DMS79 (cell line): ENCODE data around the gene TCERG1L.
A peak's percentile ranks its signal among the peaks of the same experiment; 100 is the strongest.
"Not testable (repeated sequence)": the region's sequence is repeated elsewhere in the genome, so short reads cannot be mapped to it uniquely, and the experiment has no call there.

Experiments used
- DNase-seq: peaks from one replicate; lab custom pipeline; 2025; lab: John Stamatoyannopoulos, UW

TCERG1L gene

DNA sequence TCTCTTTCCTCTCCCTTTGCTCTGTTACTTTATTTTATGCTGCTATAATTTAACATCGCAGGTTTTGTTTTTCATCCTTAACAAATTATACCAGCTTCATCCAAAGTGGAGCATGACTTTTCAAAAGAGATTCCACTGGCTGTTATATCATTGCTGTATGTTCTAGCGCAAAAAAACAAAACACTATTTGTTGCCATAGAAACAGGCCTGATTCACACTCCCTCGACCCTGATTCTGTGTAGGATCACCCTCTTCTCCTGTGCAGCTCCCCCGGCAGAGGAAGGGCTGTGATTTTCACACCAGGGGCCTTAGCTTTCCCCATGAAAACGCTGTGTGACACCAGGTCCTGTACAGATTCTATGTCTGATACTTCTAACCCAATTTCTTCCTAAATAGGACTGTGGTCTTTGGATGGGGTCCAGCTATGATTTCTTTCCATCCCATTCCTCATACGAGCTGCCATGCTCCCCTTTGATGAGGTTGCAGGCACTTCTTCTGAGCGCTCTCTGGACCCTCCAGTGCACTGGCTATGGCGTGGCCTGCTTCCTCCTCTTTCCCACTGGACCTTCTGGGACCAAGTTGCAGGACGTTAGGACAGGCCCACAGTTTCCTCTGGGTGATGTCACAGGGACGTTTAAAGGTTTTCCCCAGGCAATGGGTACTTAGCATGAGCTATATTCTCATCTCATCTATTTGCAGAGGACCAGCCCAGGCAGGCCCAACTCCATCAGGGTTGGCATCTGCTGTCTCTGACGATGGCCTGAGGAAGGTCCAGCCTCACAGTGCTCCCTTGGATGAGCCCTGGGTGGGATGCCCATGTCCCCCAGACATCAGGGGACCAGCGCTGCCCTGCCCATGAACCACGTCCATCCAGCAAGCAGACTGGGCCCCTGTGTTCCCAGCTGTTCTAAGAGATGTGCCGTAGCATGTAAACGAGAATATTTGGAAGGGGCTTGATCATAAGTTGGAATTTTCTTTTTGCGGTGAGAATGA lies 210.8 kb downstream of the TCERG1L start:
- not testable (repeated sequence) for DNase-seq

DNA sequence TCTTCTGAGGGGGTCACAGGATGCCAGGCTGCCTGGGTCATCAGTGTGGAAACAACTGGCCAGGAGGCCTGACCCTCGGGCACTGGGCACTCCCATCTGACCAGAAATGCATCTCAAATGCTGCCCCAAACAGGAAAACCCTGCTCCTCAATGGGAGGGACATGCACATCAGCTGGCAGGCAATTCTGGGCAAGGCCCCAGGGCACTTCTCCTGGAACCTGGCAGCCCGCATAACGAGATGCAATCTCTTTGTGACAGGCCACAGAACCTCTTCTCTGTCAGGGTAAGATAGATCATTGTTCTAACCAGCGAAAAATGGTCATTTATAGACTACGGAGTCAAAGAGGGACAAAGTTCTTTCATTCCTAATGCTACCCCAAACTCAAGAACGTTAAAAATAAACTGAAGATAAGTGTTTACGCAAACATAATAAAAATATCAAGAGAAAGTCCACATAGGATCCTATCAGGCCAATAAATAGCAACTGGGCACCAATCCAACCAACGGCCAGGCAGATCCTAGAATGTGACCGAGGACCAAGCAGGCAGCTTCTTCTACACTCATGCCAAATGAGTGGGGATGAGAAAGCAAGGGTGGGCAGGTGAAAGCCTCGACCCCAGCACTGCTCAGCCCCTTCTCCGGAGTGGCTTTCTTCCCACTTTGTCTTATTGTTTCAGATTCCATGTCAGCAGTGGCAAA lies 212.3 kb downstream of the TCERG1L start:
- peak; percentile 79 for DNase-seq

DNA sequence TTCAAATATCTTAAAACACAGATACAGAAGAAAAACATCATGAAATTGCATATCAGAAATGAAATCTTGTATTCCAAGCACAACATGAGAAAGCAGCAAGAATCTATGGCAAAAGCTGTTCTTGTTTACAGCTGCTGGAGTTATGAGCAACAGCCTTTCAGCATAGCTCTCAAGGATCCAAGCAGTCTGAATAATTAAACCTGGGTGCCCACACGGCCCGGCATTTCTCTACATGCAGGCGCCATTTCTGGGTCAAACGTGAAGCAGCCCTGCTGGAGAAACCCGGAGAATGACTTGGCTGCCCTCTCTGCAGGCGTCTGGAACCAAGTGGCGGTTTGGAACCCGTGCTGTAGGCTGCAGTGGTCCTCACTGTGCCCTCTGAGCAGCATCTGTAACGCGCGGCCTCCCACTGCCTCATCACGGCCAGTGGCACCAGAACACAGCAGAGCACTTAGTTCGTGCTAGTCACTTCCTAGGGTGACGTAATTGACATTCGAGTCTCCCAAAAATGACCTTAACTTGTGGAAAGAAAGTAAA lies 213.0 kb downstream of the TCERG1L start:
- no peak for DNase-seq

DNA sequence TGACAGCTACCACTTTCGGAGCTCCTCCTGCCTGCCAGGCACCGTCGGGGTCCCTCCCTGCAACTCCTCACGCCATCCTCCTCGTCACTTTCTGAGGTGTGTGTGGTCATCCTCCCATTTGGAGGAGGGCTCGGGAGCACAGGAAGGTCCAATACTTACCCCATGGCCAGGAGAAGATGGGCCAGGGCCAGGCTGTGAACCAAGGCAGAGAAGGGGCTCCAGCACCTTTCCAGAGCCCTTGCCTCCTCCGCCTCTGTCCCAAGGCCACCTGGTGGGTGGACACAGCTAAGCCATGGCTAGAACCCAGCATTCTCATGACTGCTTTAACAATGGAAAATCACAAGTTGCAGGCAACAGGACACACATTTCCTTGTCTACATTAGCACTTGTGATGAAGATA lies 215.5 kb downstream of the TCERG1L start:
- no peak for DNase-seq

DNA sequence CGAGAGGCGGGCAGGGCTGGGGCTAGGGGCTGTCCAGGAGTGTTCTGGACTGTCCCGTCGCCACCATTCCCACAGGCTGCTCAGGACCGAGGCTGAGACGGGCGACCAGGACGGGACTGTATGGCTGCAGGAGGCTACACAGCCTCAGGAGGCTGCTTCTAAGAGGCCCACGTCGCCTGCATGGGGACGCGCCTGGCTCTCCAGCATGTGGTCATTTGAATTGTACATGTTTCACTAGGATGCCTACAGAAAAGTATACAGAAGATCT lies 216.3 kb downstream of the TCERG1L start:
- no peak for DNase-seq

DNA sequence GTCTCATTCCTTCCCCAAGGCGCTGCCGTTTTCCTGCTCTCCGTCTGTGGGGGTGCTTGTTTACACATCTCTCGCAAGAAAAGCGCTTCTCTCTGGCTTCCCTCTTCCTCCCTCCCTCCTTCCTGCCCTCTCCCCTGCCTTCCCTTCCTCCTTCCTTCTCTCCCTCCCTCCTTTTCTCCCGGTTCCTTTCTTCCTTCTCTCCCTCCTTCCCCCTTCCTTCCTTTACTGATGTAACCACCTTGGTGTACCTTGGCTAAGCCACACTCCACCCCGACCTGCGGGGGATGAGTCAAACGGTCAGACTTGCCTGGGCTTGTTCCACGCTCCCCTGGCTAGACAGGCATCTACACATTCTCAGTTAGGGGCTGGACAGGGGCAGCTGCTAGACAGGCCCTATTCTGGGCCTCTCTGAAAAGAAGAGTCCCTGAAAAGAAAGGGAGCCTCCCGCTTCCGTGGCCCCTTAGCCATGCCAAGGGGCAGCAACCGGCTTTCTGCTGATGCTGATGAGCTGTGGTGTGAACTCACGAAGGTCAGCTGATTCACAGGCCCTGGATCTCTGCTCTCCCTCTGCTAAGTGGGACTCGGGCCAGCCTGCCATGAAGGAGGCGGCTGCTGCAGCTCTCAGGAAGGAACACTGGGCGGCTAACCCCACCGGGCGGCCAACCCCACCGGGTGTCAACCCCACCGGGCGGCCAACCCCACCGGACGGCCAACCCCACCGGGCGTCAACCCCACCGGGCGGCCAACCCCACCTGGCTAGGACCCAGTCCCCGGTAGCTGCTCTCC lies 216.8 kb downstream of the TCERG1L start:
- DNase-seq, result peak; percentile 43

DNA sequence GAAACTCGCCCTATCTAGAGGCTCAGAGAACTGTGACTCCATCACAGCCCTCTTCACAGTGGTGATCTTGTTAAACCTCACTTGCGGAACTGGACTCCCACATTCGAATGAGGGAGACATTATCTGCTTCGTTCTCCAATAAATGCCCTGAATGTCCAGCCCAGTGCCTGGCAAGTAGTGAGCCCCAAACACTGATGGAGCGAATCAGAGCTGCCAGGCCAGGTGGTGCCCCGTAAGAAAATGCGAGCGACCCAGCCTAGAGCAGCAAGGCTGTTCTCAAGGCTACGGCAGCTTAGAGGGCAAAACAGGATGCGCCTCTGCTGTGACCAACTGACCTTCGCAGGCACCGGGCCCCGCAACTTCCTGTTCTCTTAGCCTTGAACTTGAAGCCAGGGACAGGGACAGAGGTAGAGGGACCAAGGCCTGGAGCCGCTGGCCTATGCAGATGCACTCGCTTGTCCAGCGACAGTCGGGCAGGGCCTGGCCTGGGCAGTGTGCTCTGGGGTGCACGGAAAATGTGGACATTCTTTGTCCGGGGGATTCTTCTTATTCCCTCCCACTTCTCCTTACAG lies 217.6 kb downstream of the TCERG1L start:
- no peak for DNase-seq

DNA sequence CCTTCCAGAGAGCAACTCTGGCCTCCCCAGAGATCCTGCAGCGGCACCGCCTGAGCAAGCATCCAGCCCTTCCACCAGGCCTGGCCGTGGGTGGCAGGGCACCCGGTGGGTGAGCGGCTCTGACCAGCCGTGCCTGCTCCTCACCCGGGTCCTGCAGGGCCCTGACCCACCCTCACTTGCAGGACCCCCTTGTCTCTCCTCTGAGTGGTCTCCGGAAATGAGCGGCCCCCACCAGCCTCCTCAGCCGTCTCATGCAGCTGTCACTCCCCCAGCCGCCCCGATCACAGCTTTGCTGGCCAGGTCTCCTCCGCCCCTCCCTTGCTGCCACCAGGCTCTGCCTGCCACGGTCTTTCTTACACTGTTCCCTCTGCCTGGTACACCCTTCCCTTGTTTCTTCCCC lies 218.2 kb downstream of the TCERG1L start:
- no peak for DNase-seq

DNA sequence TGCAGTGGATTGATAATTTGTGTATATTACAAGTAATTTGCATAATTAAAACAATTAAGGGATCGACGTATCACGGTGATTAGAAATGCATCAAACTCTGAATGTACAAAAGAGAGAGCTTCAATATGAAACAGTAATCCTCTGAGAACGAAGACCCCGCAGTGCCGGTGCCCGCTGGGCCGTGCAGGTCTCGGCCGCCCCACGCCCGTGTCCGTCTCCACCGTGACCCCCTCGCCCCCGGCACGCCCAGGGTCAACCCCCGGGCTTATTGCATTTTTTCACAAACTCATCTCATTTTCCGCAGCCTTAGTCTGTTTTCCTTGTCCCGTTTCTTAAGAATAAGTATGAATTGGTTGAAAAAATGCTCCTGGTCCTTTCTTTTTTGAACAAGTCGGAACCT lies 218.6 kb downstream of the TCERG1L start:
- no peak for DNase-seq

DNA sequence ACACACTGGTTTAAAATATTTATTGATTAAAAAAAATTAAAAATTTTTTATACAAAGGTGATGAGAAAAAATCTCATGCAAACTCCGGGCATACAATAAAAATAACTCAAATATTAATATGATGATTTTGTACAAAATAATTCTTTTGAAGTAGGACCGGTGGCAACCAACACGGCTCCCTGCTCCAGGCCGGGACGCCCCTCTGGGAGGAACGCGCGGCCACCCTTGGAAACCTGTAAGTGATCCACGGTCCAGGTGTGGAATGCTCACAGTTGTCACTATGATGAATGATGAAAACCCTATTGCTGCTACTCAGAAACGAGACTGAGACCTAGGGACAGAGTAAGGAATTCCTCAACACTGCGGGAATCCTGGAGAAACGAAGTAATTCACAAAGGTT lies 219.1 kb downstream of the TCERG1L start:
- no peak for DNase-seq

DNA sequence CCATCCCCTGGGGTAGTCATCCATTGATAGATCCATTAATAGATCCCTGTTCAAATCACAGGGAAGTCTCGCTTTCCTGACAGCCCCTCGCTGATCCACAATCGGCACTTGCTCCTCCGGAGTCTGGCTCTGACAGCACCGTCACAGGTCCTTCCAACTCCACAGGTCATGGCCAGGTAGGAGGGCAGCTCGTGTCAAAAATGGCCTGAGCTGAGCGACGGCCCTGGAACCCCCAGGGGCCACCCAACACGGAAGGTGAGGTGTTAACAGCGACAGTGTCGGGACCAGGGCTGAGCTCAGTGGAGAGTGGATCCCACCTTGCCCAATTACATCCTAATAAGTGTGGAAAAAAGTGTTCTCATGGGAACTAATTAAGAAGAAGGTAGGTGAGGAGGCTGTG lies 219.8 kb downstream of the TCERG1L start:
- no peak for DNase-seq

DNA sequence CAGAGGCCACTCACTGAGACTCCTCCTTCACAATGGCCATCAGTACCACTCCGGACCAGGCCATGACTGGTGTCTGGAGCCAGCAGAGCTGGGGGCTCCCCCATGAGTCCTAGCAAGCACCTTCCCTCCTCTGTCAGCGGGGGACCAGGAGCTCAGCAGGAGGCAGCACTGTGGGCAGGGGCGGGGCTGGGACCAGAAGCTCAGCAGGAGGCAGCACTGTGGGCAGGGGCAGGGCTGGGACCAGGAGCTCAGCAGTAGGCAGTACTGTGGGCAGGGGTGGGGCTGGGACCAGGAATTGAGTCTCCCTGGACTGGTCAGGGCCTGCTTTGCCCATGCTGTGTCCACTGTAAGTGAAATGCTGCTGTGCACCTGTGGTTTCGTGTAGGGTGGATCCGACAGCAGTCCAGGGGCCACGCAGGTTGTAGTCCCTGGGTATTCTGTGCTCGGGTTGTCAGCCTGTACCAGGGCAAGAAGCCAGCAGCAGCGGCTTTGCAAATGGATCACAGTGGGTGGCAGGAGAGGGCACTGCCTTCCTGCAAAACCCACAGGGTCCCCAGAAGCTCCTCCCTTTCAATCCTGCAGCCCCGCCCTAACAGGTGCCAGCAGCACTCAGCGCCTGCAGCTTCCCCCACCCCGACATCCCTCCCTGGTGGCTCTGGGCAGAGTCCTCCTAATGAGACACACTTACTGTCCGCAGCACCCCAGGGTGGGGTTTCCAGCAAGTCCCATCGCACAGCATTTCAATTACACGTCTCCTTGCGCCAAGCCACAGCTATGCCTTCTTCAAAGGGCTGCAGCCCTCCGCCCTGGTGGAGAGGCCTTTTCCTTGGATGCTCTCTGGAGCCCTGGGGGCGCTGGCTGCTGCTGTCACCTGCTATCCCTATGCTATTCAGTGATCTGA lies 220.5 kb downstream of the TCERG1L start:
- DNase-seq, result peak; percentile 22

DNA sequence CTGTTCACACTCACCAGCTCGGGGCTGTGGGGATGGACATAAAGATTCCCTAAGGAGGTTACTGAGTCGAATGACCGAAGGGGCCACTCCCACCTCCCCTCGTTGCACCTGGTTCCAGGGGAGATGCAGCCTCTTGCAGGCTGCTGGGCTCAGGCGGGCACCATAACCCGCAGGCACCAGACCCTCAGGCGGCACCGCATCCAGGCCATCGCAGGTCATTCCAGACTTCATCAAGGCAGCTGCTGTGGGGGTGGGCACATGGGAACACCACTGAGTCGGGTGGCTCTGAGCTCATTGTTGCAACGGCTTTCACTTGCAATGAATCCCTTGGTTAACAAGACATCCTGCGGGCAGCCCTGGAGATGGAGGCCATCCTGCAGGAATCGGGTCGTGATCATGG lies 221.7 kb downstream of the TCERG1L start:
- DNase-seq, result no peak

DNA sequence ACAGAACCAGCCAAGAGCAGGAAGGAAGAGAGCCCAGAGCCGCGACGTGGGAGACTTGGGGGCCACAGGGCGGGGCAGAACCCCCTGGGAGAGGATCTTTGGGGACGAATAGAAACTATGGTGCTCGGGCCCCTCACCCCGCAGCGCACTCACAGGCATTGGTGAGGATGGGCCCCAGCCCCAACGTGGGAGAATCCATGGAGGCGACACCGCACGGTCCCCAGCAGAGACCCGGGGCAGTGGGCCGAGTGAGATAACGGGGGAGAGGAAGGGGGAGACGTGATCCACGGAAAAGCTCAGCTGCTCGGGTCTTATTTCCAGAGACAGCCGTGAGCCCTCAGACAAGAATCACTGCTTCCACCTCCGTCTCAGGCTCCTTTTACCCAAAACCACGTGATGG lies 222.4 kb downstream of the TCERG1L start:
- DNase-seq, result no peak

DNA sequence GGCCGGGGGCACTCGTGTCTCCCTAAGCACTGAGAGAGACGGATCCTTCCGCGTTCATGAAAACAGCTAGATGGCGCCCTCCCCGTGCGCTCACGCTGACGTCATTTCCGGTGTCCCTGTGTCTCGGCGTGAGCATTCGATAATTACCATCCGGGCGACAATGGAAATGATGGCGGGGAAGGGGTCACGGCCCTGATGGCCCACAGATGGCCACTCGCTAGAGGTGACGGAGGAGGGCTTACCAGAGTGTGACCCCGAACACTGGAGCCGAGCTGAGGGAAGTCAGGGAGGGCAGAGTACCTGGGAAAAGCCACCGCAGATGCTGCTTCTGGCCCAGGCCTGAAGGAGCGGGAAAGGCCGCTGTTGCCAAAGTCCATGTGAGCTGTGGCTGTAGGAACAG lies 222.9 kb downstream of the TCERG1L start:
- DNase-seq, result no peak

DNA sequence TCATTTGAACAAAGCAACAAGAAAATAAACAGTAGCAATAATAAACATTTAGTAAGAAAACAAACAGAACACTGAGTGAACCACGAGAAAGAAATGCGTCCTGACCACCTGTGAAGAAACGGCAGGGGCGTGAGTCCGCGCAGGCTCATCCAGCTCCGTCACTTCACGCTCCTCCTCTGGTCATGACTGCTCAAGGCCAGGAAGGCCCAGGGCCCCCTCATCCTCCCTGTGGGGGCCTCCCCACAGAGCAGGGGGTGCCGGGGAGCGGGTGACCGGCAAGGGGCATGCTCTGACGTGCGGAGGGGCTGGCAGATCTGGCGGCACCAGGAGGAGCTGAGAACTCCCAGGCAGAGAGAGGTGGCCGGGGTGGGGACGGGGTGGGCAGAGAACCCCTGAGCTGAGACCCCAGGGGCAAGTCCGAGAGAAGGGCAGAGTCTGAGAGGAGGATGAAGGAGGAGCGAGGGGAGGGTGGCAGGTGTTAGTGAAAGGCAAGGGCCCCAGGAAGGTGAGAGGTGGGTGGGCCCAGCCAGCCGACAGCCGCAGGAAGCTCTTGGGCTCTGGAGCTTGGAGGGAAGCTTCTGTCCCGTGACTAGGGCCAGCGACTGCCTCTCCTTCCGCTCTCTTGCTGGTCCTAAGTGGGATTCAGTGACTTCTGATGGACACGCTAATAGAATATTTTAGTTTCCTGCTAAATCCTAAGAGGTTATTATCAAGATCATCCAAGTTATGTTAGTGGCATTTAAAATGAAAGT lies 223.9 kb downstream of the TCERG1L start:
- no peak for DNase-seq

DNA sequence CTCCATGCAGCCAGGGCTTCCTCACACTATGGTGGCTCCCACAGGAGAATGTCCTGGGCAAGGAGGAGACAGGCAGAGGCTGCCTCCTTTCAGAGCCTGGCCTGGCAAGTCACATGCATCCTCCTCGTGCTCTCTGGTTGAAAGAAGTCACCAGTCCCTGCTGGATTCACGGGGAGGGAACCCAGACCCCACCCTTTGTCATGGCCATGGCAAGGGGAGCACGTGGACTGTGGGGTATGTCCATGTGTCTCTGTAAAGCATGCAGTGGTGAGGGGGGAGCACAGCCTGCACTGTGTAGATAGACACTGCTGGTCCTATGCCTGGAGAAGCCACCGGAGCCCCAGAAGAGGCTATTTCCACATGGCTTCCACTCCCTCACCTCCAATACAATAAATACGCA lies 225.0 kb downstream of the TCERG1L start:
- DNase-seq, result no peak

DNA sequence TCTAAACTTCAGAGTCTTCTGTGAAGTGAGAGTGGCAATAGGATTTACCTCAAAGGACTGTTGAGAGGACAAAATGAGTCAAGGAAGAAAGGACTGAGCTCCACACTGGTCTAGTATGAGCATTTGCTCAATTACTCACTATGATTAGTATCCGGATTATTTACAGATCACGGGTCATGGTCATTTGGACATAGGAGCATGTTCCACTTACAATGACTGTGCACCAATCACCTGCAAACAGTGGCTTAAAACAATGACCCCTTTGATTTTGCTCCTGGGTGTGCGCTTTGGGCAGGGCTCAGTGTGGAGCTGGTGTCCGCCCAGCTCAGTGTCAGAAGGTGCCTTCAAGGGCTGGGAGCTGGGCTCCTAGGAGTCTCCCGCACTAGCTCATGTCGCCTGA lies 225.4 kb downstream of the TCERG1L start:
- DNase-seq, result no peak

DNA sequence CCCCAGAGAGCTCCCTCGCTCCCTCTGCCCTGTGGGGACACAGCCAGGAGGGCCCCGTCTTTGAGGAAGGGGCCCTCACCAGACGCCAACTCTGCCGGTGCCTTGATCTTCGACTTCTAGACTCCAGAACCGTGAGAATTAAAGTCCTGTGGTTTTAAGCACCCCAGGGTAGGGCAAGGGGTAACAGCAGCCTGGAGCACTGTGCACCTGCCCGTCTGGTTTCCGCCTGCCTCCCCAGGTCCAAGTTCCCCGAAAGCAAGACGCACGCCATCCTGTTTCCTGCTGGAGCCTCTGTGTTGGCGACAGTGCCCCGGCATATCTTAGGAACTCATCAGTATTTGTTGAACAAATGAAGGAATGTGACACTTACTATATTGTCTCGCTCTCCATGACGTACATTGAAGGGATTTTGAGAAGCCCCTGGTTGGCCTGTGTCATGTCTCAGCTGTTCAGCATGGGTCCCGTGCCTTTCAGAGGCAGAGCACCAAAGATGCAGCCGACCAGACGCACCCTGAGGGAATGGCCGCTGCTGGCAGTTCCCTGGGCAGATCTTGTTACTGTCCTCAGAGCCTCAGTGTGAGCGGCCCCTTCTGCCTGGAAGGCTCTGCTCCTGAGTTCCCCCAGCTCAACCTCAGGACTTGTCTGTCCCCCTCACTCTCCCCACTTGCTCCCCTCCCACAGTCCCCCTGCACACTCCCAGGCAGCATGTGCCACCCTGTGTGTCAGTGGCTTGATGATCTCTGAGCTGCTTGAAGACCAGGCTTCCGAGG lies 226.2 kb downstream of the TCERG1L start:
- DNase-seq, result no peak

DNA sequence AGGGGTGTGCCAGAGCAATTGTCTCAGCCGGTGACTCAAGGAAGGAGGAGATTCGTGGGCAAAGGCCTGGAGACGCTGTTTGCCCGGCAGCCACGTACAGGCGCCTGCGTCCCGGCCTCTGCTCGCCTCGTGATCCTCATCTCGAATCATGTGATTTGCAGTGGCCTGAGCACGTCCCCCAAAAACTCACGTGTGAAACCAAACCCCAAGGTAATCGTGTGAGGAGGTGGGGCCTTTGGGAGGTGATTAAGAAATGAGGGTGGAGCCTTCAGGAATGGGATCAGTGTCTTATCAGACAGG lies 226.8 kb downstream of the TCERG1L start:
- no peak for DNase-seq
